HL-60 (cell line): ENCODE results near the gene FMO4.
"Not testable (repeated sequence)": the region's sequence is repeated elsewhere in the genome, so short reads cannot be mapped to it uniquely, and the experiment has no call there.

Experiments
- TF ChIP-seq, protein P1 (sequence below): IDR thresholded peaks from one replicate; pipeline ENCODE4 v1.5.1; 2011; ENCODE audit warnings: low read length, control low read depth, inconsistent platforms; ENCODE audit not compliant: insufficient read depth
- TF ChIP-seq, protein P2 (sequence below): IDR thresholded peaks from 2 replicates; pipeline ENCODE4 v1.6.1; 2012; ENCODE audit warnings: low read depth; ENCODE audit not compliant: insufficient replicate concordance

DNA sequence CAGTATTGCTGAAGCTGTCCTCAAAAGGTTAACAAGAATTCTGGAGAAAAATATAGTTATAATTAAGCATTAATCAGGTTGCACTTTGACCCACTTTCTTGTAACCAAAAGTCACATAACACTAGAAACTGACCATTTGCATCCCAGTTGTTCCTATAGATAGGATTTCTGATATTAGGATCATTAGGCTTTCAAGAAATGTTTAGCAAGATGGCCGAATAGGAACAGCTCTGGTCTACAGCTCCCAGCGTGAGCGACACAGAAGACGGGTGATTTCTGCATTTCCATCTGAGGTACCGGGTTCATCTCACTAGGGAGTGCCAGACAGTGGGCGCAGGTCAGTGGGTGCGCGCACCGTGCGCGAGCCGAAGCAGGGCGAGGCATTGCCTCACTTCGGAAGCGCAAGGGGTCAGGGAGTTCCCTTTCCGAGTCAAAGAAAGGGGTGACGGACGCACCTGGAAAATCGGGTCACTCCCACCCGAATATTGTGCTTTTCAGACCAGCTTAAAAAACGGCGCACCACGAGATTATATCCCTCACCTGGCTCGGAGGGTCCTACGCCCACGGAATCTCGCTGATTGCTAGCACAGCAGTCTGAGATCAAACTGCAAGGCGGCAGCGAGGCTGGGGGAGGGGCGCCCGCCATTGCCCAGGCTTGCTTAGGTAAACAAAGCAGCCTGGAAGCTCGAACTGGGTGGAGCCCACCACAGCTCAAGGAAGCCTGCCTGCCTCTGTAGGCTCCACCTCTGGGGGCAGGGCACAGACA is 59.6 kb downstream of the FMO4 start:
- TF ChIP-seq, protein P1, sequence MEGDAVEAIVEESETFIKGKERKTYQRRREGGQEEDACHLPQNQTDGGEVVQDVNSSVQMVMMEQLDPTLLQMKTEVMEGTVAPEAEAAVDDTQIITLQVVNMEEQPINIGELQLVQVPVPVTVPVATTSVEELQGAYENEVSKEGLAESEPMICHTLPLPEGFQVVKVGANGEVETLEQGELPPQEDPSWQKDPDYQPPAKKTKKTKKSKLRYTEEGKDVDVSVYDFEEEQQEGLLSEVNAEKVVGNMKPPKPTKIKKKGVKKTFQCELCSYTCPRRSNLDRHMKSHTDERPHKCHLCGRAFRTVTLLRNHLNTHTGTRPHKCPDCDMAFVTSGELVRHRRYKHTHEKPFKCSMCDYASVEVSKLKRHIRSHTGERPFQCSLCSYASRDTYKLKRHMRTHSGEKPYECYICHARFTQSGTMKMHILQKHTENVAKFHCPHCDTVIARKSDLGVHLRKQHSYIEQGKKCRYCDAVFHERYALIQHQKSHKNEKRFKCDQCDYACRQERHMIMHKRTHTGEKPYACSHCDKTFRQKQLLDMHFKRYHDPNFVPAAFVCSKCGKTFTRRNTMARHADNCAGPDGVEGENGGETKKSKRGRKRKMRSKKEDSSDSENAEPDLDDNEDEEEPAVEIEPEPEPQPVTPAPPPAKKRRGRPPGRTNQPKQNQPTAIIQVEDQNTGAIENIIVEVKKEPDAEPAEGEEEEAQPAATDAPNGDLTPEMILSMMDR: not testable (repeated sequence)
- TF ChIP-seq, protein P2, sequence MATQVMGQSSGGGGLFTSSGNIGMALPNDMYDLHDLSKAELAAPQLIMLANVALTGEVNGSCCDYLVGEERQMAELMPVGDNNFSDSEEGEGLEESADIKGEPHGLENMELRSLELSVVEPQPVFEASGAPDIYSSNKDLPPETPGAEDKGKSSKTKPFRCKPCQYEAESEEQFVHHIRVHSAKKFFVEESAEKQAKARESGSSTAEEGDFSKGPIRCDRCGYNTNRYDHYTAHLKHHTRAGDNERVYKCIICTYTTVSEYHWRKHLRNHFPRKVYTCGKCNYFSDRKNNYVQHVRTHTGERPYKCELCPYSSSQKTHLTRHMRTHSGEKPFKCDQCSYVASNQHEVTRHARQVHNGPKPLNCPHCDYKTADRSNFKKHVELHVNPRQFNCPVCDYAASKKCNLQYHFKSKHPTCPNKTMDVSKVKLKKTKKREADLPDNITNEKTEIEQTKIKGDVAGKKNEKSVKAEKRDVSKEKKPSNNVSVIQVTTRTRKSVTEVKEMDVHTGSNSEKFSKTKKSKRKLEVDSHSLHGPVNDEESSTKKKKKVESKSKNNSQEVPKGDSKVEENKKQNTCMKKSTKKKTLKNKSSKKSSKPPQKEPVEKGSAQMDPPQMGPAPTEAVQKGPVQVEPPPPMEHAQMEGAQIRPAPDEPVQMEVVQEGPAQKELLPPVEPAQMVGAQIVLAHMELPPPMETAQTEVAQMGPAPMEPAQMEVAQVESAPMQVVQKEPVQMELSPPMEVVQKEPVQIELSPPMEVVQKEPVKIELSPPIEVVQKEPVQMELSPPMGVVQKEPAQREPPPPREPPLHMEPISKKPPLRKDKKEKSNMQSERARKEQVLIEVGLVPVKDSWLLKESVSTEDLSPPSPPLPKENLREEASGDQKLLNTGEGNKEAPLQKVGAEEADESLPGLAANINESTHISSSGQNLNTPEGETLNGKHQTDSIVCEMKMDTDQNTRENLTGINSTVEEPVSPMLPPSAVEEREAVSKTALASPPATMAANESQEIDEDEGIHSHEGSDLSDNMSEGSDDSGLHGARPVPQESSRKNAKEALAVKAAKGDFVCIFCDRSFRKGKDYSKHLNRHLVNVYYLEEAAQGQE: not testable (repeated sequence)
